ENCODE results near the gene CLP1.

- TF ChIP-seq CTCF (IDR thresholded peaks at IDR 0.05; ENCODE audit: insufficient read depth, low read length): no peak
- no peak for TF ChIP-seq REST (IDR thresholded peaks at IDR 0.05; ENCODE audit: insufficient replicate concordance, low read depth)
- TF ChIP-seq POLR2AphosphoS5 (IDR thresholded peaks at IDR 0.05; ENCODE audit: low read depth): peak; percentile 54
- TF ChIP-seq GABPA (IDR thresholded peaks at IDR 0.05; ENCODE audit: low read depth): peak; percentile 72
These were observed at the start of gene CLP1 for GRCh38 chr11:57657194-57658022.
